BLaER1 treated with 17β-estradiol and CSF1 and Interleukin-3, amounts not matched to agents 10 nM and 100 nM (cell line): Measurements from ENCODE around the gene CFAP73.
A peak's percentile ranks its signal among the peaks of the same experiment; 100 is the strongest.

Experiments
- H3K27ac ChIP-seq, 11 experiments: shearing (Covaris generic); formaldehyde crosslinking; 2 replicates each; pipeline ENCODE4 v1.8.1; 2022
- H3K27me3 ChIP-seq, 11 experiments: shearing (Covaris generic); formaldehyde crosslinking; 2 replicates each; pipeline ENCODE4 v1.8.1; 2022
- H3K36me3 ChIP-seq, 11 experiments: shearing (Covaris generic); formaldehyde crosslinking; 2 replicates each; pipeline ENCODE4 v1.8.1; 2022
- H3K4me1 ChIP-seq, 10 experiments: shearing (Covaris generic); formaldehyde crosslinking; 2 replicates each; pipeline ENCODE4 v1.8.1; 2022
- H3K4me2 ChIP-seq, 11 experiments: shearing (Covaris generic); formaldehyde crosslinking; 2 replicates each; pipeline ENCODE4 v1.8.1; 2022
- H3K4me3 ChIP-seq, 10 experiments: shearing (Covaris generic); formaldehyde crosslinking; 2 replicates each; pipeline ENCODE4 v1.8.1; 2022
- H3K9ac ChIP-seq, 11 experiments: shearing (Covaris generic); formaldehyde crosslinking; 2 replicates each; pipeline ENCODE4 v1.8.1; 2022
- H3K9me3 ChIP-seq, 11 experiments: shearing (Covaris generic); formaldehyde crosslinking; replicated peaks in 1 of 11; 2 replicates each; pipeline ENCODE4 v1.8.1; 2022
- H4K20me1 ChIP-seq, 11 experiments: shearing (Covaris generic); formaldehyde crosslinking; 2 replicates each; pipeline ENCODE4 v1.8.1; 2022
- Cebpa-rat ChIP-seq, 11 experiments: shearing (Covaris generic); IDR thresholded peaks; 2 replicates each; pipeline ENCODE4 v1.8.1; 2022

Gene CFAP73

DNA sequence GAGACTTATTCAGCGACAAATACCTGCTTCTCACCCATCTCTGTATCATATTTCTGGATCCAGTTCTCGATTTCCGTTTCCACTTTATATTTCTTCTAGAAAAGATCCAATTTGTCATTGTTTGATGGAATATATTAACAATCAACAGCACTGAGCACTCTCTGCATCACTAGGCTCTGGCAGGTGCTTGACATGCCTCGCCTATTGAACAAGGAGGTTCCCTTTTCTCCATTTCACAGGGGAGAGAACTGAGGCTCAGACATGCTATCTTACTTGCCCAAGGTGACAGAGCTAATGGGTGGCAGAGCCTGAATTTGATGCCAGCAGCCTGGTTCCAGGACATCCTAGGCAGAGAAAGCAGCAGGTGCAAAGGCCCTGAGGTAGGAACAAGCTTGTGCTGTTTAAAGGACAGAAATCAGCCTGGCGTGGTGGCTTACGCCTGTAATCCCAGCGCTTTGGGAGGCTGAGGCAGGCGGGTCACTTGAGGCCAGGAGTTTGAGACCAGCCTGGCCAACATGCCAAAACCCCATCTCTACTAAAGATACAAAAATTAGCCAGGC lies 48.1 kb downstream of the CFAP73 start:
- Histone ChIP-seq H3K4me1 (peaks cover 8 to 85% (median 18%) of the 10 kb centered on the region in 10 experiments; a peak in 19 of 20 replicates), H3K9me3 (no peaks in the 10 kb centered on the region), H3K4me2 (peak overlapping the region in 2 of 11 experiments; percentile 57 to 63; a peak in 4 of 22 replicates), H3K36me3 (peaks cover 0 to 6% (median 5%) of the 10 kb centered on the region in 11 experiments; a peak in 11 of 22 replicates), H4K20me1 (peaks cover 0 to 49% (median 7%) of the 10 kb centered on the region in 11 experiments; a peak in 14 of 22 replicates), H3K27me3 (peaks cover 0 to 37% (median 13%) of the 10 kb centered on the region in 11 experiments; a peak in 19 of 22 replicates), H3K9ac (no peak overlapping the region; a peak in 1 of 22 replicates), H3K4me3 (no peak overlapping the region), H3K27ac (0 out of 22 replicates have a peak overlapping the region, but pooled peaks of 1 of the 11 experiments have one; percentile 9)
- TF ChIP-seq Cebpa-rat (IDR thresholded peaks at IDR 0.05), result no peak

DNA sequence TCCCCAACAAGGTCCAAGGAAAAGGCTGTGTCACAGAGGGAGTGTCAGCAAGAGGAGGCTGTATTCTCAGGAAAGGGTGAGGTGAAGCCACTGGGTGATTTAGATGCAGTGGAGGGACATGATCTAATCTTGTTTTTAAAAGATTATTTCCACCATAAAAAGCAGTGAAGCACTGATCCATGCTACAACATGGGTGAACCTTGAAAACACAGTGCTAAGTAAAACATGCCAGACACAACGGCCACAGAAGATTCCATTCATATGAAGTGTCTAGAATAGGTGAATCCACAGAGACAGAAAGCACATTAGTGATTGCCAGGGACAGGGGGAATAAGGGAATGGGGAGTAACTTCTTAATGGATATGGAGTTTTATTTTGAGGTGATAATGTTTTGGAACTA lies 48.8 kb downstream of the CFAP73 start:
- Histone ChIP-seq H3K9ac (no peak overlapping the region), H3K27me3 (peaks cover 0 to 44% (median 17%) of the 10 kb centered on the region in 11 experiments; a peak in 19 of 22 replicates), H3K36me3 (no peaks in the 10 kb centered on the region), H3K4me3 (no peak overlapping the region), H3K4me2 (peak overlapping the region in 2 of 11 experiments; percentile 57 to 63; a peak in 3 of 22 replicates), H3K9me3 (no peaks in the 10 kb centered on the region), H3K27ac (0 out of 22 replicates have a peak overlapping the region, but pooled peaks of 1 of the 11 experiments have one; percentile 9), H3K4me1 (peaks cover 8 to 85% (median 15%) of the 10 kb centered on the region in 10 experiments; a peak in 19 of 20 replicates), H4K20me1 (peaks cover 0 to 45% (median 7%) of the 10 kb centered on the region in 11 experiments; a peak in 13 of 22 replicates)
- no peak for TF ChIP-seq Cebpa-rat (IDR thresholded peaks at IDR 0.05)

DNA sequence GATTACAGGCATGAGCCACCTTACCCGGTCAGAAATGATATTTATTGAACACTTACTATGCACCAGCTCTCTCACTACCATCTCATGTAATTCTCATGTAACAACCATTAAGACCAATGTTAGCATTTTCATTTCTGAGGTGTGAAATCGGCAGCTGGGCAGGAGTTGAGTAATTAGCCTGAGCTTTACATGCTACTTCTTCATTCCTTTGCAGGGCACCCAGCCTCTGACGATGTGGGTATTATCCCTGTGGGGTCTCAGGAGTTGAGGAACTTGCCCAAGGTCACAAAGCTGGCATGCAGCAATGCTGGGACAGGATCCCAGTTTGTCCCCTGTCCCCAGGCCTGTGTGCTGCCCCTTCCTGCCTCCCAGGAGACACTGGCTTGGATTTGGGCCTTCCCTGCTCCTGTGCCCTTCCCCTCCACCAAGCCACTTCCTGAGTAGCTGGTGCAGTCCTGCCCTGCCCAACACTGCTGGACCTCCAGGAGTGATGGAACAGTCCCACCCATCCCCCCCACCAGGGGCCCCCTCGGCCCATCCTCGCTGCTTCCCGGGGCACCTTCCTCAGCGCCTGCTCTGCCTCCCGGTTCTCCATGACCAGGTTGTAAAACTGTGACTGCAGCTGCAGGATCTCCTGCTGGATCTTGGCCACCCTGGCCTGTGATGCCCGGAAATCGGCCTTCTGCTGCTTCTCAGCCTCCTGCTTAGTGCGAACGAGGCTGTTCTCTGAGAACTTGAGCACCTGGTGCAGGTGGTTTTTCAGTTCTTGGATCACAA lies 50.7 kb downstream of the CFAP73 start:
- H4K20me1 ChIP-seq, result peaks cover 0 to 31% (median 6%) of the 10 kb centered on the region in 11 experiments; a peak in 13 of 22 replicates
- H3K9ac ChIP-seq, result no peak overlapping the region
- no peaks in the 10 kb centered on the region for H3K36me3 ChIP-seq
- H3K27me3 ChIP-seq, result peaks cover 0 to 63% (median 34%) of the 10 kb centered on the region in 11 experiments; a peak in 19 of 22 replicates
- H3K9me3 ChIP-seq, result no peaks in the 10 kb centered on the region
- H3K4me2 ChIP-seq, result peak overlapping the region in 4 of 11 experiments; percentile 20 to 98 (median 50); a peak in 7 of 22 replicates
- TF ChIP-seq Cebpa-rat (IDR thresholded peaks at IDR 0.05), result no peak
- peaks cover 0 to 86% (median 14%) of the 10 kb centered on the region in 10 experiments; a peak in 14 of 20 replicates for H3K4me1 ChIP-seq
- H3K27ac ChIP-seq, result no peak overlapping the region
- H3K4me3 ChIP-seq, result no peak overlapping the region

DNA sequence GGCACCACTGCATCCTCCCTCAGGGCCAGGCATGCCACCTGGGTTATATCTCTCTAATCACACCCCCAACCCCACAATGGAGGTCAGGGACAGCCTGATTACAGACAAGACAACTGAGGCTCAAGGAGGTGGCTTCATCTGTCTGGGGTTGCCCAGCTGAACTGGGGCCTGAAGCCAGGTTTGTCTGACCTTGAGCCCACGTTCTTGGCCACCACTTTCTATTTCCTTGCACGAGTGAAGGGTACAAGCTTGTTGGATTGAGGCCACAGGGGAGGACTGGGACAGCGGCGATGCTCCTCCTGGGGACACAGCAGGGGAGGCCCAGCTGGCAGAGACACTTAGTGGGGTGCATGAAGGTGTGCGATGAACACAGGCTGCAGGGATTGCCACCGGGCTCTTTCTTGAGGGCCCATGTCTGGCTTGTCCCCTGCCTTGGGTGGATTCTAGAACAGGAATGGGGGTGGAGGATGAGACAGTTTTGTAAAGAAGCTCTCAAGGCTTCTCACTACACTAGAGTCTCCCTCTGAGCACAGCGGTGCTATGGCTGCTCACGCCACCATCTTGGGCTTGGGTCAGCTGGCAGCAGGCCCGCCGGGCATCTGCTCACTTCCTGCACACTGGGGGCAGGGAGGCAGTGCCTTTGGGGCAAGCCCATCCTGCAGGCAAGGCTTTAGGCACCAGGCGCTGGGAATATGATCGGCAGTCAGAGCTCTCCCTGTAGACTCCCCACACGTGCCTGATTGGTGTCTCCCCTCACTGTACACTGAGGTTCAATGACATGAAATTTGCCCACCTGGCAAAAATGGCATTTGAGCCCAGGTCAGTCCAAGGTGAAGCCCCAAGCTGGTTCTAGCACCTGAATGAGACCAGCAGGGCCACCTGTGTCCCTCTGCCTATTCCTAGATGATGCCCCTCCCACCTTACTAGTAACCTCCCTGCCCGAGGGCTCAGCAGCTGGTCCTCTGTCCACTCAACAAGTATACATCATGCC lies 52.0 kb downstream of the CFAP73 start:
- Histone ChIP-seq H3K27ac (no peak overlapping the region), H3K36me3 (no peaks in the 10 kb centered on the region)
- no peak for TF ChIP-seq Cebpa-rat (IDR thresholded peaks at IDR 0.05)

DNA sequence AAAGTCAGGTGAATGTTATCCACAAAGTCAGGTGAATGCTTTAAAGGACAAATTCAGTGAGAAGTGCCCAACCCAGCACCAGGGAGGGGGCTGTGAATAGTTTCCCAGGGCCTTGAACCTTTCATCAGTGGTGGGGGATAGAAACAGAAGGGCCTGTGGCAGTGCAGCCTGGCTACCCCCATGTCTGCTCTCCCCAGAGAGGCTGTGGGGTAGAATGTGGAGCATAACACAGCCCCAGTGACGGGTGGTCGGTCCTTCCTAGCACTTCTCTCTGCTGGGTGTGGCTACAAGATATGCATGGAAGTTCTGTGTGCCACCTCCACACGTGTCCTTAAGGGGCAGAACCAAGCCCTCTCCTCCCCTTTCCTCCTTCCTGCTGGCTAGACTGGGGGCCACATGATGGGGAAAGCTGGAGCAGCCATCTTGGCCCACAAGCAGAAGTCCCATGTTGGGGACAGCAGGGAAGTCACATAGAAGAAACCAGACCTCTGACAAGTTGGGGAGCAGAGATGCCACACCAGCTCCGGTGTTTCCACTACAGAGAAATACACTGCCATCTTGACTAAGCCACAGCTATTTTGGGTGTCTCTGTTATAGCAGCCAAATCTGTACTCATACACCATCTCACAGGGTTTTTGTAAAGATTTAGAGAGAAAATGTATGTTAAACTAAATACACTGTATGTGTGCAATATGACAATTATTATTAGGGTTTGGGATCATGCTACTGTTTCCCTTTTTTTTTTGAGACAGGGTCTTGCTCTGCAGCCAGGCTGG lies 53.0 kb downstream of the CFAP73 start:
- Histone ChIP-seq H3K27ac (no peak overlapping the region), H3K4me1 (peaks cover 9 to 97% (median 24%) of the 10 kb centered on the region in 10 experiments)

More for the DNA sequence above, 52.0 kb downstream of the CFAP73 start:
- Histone ChIP-seq H3K9ac (no peak overlapping the region), H3K4me1 (peaks cover 0 to 97% (median 16%) of the 10 kb centered on the region in 10 experiments; a peak in 17 of 20 replicates), H3K27me3 (peaks cover 0 to 75% (median 46%) of the 10 kb centered on the region in 11 experiments; a peak in 19 of 22 replicates), H3K4me3 (no peak overlapping the region), H3K9me3 (no peaks in the 10 kb centered on the region), H4K20me1 (peaks cover 0 to 19% (median 3%) of the 10 kb centered on the region in 11 experiments; a peak in 9 of 22 replicates), H3K4me2 (peak overlapping the region in 4 of 11 experiments; percentile 19 to 98 (median 54); a peak in 7 of 22 replicates)

DNA sequence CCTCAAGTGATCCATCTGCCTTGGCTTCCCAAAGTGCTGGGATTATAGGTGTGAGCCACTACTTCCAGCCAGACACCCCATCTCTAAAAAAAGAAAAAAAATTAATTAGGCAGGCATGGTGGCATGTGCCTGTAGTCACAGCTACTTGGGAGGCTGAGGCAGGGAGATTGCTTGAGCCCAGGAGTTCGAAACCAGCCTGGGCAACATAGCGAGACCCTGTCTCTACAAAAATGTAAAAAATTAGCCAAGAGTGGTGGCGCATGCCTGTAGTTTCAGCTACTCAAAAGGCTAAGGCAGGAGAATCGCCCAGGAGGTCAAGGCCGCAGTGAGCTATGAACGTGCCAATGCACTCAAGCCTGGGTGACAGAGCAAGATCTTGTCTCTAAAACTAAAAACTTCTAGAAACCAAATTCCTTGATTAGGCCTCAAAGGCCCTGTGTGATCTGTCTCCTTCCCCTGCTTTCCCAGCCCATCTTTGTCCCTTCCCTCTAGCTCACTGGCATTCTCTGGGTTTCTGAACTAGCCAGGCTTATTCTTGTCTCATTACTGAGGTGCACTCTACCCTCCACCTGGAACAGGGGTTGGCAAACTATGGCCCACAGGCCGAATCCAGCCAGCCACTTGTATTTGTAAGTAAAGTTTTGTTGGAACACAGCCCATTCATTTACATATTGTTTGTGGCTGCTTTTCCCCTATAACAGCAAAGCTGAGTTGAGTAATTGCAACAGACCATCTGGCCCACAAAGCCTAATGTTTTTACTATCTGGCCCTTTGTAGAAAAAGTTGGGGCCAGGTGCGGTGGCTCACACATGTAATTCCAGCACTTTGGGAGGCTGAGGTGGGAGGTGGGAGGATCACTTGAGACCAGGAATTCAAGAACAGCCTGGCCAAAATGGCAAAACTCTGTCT lies 54.6 kb downstream of the CFAP73 start:
- no peaks in the 10 kb centered on the region for H3K36me3 ChIP-seq
- peak overlapping the region in 7 of 11 experiments; percentile 15 to 57 (median 32); a peak in 6 of 22 replicates for H3K9ac ChIP-seq
- peaks cover 0 to 25% (median 12%) of the 10 kb centered on the region in 11 experiments; a peak in 11 of 22 replicates for H4K20me1 ChIP-seq
- H3K27ac ChIP-seq, result peak overlapping the region in 6 of 11 experiments; percentile 19 to 73 (median 54); a peak in 9 of 22 replicates
- peak overlapping the region in 9 of 11 experiments; percentile 4 to 98 (median 33); a peak in 15 of 22 replicates for H3K4me2 ChIP-seq
- H3K27me3 ChIP-seq, result peaks cover 0 to 81% (median 55%) of the 10 kb centered on the region in 11 experiments; a peak in 19 of 22 replicates
- TF ChIP-seq Cebpa-rat (IDR thresholded peaks at IDR 0.05), result no peak
- H3K4me3 ChIP-seq, result no peak overlapping the region
- no peaks in the 10 kb centered on the region for H3K9me3 ChIP-seq
- peaks cover 25 to 94% (median 40%) of the 10 kb centered on the region in 10 experiments for H3K4me1 ChIP-seq

More for the DNA sequence above, 53.0 kb downstream of the CFAP73 start:
- no peaks in the 10 kb centered on the region for H3K36me3 ChIP-seq
- H3K9me3 ChIP-seq, result no peaks in the 10 kb centered on the region
- H4K20me1 ChIP-seq, result peaks cover 0 to 13% (median under 1%) of the 10 kb centered on the region in 11 experiments; a peak in 9 of 22 replicates
- TF ChIP-seq Cebpa-rat (IDR thresholded peaks at IDR 0.05), result no peak
- peaks cover 0 to 85% (median 54%) of the 10 kb centered on the region in 11 experiments; a peak in 19 of 22 replicates for H3K27me3 ChIP-seq
- H3K9ac ChIP-seq, result no peak overlapping the region
- H3K4me2 ChIP-seq, result peak overlapping the region in 4 of 11 experiments; percentile 19 to 98 (median 54); a peak in 8 of 22 replicates
- H3K4me3 ChIP-seq, result no peak overlapping the region
